Measurements from ENCODE around the gene TNFRSF13B. TPM values are rescaled to one million over a fixed set of nuclear protein-coding genes. Genes with fewer than 3 reads are reported as not detected.

The TNFRSF13B gene
- total RNA-seq, 1 donor from 2014 or later: not detected

- Mint-ChIP-seq H3K27me3 (ENCODE audit: low read depth) (peaks cover 5% of the 10 kb centered on the region), H3K9me3 (ENCODE audit: low read depth) (no peaks in the 10 kb centered on the region), H3K36me3 (ENCODE audit: low read depth) (no peaks in the 10 kb centered on the region), H3K4me3 (ENCODE audit: unreplicated experiment) (no peak overlapping the region), H3K4me1 (ENCODE audit: low read depth) (no peaks in the 10 kb centered on the region), H3K27ac (ENCODE audit: unreplicated experiment) (no peak overlapping the region)
- no peak for TF ChIP-seq CTCF (IDR thresholded peaks at IDR 0.05)
- peak; percentile 24 for DNase-seq (ENCODE audit: low spot score)
These were observed 43.4 kb downstream of the TNFRSF13B start for GRCh38 chr17:16928406-16929034.

- H3K9me3 Mint-ChIP-seq (ENCODE audit: low read depth): no peaks in the 10 kb centered on the region
- no peak overlapping the region for H3K27ac Mint-ChIP-seq (ENCODE audit: unreplicated experiment)
- no peak overlapping the region for H3K4me3 Mint-ChIP-seq (ENCODE audit: unreplicated experiment)
- no peak for DNase-seq (ENCODE audit: low spot score)
- peaks cover 5% of the 10 kb centered on the region for H3K27me3 Mint-ChIP-seq (ENCODE audit: low read depth)
- H3K4me1 Mint-ChIP-seq (ENCODE audit: low read depth): no peaks in the 10 kb centered on the region
- TF ChIP-seq CTCF (IDR thresholded peaks at IDR 0.05): no peak
- no peaks in the 10 kb centered on the region for H3K36me3 Mint-ChIP-seq (ENCODE audit: low read depth)
These were observed 44.1 kb downstream of the TNFRSF13B start for GRCh38 chr17:16927641-16928321.

GRCh38 chr17:16926571-16927451 is 45.1 kb downstream of the TNFRSF13B start:
- Mint-ChIP-seq H3K4me1 (ENCODE audit: low read depth) (no peaks in the 10 kb centered on the region), H3K4me3 (ENCODE audit: unreplicated experiment) (no peak overlapping the region), H3K9me3 (ENCODE audit: low read depth) (no peaks in the 10 kb centered on the region), H3K36me3 (ENCODE audit: low read depth) (no peaks in the 10 kb centered on the region), H3K27me3 (ENCODE audit: low read depth) (peaks cover 2% of the 10 kb centered on the region), H3K27ac (ENCODE audit: unreplicated experiment) (no peak overlapping the region)
- TF ChIP-seq CTCF (IDR thresholded peaks at IDR 0.05): no peak
- peak; percentile 75 for DNase-seq (ENCODE audit: low spot score)

DNA sequence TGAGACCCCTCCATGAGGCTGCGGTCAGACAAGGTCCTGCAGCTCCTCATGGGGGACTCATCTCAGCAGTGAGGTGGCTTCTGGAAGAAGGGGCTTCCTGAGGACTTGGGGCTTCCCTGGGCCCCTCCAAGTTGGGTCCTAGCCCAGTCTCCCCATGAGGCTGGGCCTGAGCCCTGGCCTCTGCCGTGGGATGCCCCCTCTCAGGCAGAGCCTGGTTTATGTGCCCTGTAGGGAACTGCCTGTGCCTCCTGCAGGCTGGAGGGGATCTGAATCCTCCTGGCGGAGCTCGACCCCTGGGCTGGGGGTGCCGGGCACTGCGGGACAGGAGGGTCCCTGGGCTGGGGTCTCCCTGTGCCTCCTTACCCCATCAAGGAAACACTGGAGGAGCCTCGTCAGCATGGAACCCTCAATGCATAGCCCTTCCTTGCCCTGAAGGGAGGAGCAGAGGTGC is 45.8 kb downstream of the TNFRSF13B start:
- Mint-ChIP-seq H3K9me3 (ENCODE audit: low read depth) (no peaks in the 10 kb centered on the region), H3K27ac (ENCODE audit: unreplicated experiment) (no peak overlapping the region), H3K4me1 (ENCODE audit: low read depth) (no peaks in the 10 kb centered on the region), H3K36me3 (ENCODE audit: low read depth) (no peaks in the 10 kb centered on the region), H3K4me3 (ENCODE audit: unreplicated experiment) (no peak overlapping the region), H3K27me3 (ENCODE audit: low read depth) (peaks cover 2% of the 10 kb centered on the region)
- TF ChIP-seq CTCF (IDR thresholded peaks at IDR 0.05): no peak
- DNase-seq (ENCODE audit: low spot score): peak; percentile 85

DNA sequence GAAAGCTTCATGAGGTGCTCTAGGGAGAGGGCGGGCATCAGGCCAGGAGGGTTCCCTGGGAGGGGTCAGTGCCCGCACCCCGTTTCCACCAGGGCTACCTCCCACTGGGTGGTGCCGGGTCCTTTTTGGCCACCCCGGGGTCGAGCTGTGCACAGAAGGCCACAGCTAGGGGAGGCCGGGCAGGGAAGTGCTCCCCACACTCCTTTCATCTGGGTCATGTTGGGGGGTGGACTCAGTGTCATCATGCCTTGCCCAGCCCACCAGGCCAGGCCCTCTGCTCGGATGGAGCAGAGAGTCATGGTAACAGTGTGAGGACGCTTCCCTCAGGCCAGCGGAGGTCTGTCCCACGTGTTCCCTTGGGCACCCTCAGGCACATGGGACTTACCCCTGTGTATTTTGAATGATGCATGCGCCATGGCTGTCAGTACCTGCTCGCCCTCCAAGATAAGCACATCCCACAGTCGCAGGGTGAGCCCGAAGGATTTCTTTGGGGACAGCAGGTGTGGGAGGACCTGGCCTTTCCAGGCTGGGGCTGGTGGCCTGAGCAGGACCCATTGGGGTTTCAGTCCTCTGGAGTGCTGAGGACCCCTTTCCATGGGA is 46.4 kb downstream of the TNFRSF13B start:
- Mint-ChIP-seq H3K4me3 (ENCODE audit: unreplicated experiment) (no peak overlapping the region), H3K27me3 (ENCODE audit: low read depth) (peaks cover 2% of the 10 kb centered on the region), H3K4me1 (ENCODE audit: low read depth) (no peaks in the 10 kb centered on the region), H3K9me3 (ENCODE audit: low read depth) (no peaks in the 10 kb centered on the region), H3K27ac (ENCODE audit: unreplicated experiment) (no peak overlapping the region), H3K36me3 (ENCODE audit: low read depth) (no peaks in the 10 kb centered on the region)
- DNase-seq (ENCODE audit: low spot score): peak; percentile 85
- TF ChIP-seq CTCF (IDR thresholded peaks at IDR 0.05): no peak
